AG04450 (cell line): ENCODE measurements around the gene USP35. TPM values are rescaled to one million over a fixed set of nuclear protein-coding genes. Genes with fewer than 3 reads are reported as not detected.

Experiments
- CTCF ChIA-PET: fragments of 300-600, 350-600 bp; formaldehyde crosslinking; extraction: SDS; loops from one replicate; lab custom pipeline; 2022; ENCODE audit warnings: antibody characterized with exemption, inconsistent platforms; lab: Charles Lee
- POLR2A ChIA-PET: fragments of 350-600 bp; formaldehyde crosslinking; extraction: SDS; loops from one replicate; lab custom pipeline; 2021; ENCODE audit warnings: antibody characterized with exemption, inconsistent platforms; lab: Yijun Ruan, JAX
- DNase-seq: peaks from one replicate; pipeline ENCODE4 v3.0.0-alpha.2; 2011; ENCODE audit warnings: low read depth, low spot score
- H3K27ac ChIP-seq: one replicate; pipeline ENCODE4 v1.5.1; 2012; ENCODE audit warnings: low read depth, low read length, control low read depth
- H3K27me3 ChIP-seq: one replicate; pipeline ENCODE4 v1.6.0; 2012; ENCODE audit warnings: low read length; ENCODE audit not compliant: control insufficient read depth, insufficient read depth
- H3K4me3 ChIP-seq: 2 replicates; pipeline ENCODE4 v1.5.1; 2011; ENCODE audit warnings: mild to moderate bottlenecking, low read depth, low read length, control low read depth
- H3K9me3 ChIP-seq: 2 replicates; pipeline ENCODE4 v1.5.1; 2012; ENCODE audit warnings: low read length; ENCODE audit not compliant: control insufficient read depth, insufficient read depth
- CTCF ChIP-seq: IDR thresholded peaks from 2 replicates; pipeline ENCODE4 v1.5.1; 2011; ENCODE audit warnings: low read depth, low read length, control low read depth, inconsistent platforms
- polyA plus RNA-seq: library from polyadenylated mRNA; depleted of rRNA; stranded (reverse); fragments of >200 nt; gene quantifications from 2 replicates; pipeline ENCODE4 v1.2.3, GENCODE V29; 2011

USP35 gene
- polyA plus RNA-seq, 1 experiment = 5.5 TPM

DNA sequence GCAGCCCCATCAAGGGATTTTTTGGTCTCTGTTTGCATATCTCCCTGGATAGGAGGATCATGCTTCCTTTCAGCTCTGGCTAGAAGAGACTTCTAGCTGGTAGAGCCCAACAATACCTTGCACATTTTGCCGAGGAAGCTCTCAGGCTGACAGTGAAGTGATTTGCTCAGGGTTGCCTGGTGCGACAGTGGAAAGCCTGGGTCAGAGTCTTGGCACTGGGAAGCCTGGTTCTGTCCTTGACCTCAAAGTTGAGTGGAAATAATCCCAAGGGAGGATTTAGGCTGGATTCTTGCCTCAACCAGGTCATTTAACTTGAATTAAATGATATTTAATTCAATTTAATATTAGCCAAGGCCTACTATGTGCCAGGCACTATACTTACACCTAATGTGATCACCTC is 24.9 kb upstream of the USP35 start:
- no peak for TF ChIP-seq CTCF
- Histone ChIP-seq H3K4me3 (no peak overlapping the region), H3K27me3 (no peaks in the 10 kb centered on the region), H3K9me3 (peaks cover 5% of the 10 kb centered on the region; the same call in 1 of the 2 replicates), H3K27ac (no peak overlapping the region)
- DNase-seq = no peak
- ChIA-PET POLR2A (no interaction called here), CTCF (no interaction called here)

- peaks cover 5% of the 10 kb centered on the region; the same call in 1 of the 2 replicates for H3K9me3 ChIP-seq
- DNase-seq = no peak
- no peak for TF ChIP-seq CTCF
- no peaks in the 10 kb centered on the region for H3K27me3 ChIP-seq
- ChIA-PET CTCF (no interaction called here), POLR2A (no interaction called here)
- no peak overlapping the region for H3K27ac ChIP-seq
- H3K4me3 ChIP-seq = no peak overlapping the region
These were observed 24.2 kb upstream of the USP35 start for GRCh38 chr11:78164471-78164870.

DNA sequence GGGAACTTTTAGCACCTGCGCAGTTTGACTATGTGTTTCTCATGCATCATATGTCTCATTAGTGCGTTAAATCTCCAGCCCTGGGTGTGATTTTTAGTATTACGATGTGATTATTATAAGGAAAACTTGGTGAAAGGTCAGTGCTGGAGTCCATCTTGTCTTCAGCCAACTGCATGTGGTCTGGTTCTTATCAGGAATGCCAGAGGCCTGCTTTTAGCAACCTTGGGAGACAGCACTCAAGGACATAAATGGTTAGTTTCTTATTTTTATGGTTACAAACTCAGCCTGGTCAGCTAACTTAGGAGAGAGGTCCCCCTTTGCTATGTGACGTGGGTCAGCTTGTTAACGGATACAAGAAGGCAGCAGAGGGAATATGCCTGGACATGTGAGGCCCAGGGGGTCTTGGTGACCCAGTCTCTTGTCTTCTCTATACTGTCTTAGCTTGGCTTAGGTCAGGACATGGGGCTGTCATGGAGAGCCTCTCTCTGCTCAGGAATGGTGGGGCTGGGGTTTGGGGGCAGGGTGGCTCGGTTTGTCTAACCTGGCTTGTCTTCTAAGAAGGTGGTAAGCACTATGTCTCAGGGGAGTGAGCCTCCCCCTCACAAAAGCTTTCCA is 21.8 kb upstream of the USP35 start:
- ChIA-PET CTCF (no interaction called here), POLR2A (interaction anchor here (1.5 kb wide), 1 partner anchor 21 kb away, joined by 3 read pairs; the partner anchor contains the start of genes KCTD21 and USP35)
- H3K27me3 ChIP-seq = no peaks in the 10 kb centered on the region
- H3K27ac ChIP-seq = peak overlapping the region; percentile 11
- peaks cover 5% of the 10 kb centered on the region; the same call in 1 of the 2 replicates for H3K9me3 ChIP-seq
- TF ChIP-seq CTCF = no peak
- no peak for DNase-seq
- no peak overlapping the region for H3K4me3 ChIP-seq

- ChIA-PET POLR2A (interaction anchor here (1.0 to 1.5 kb wide), 2 partner anchors 19 kb away, joined by 3 to 4 read pairs; partner anchors contain the start of genes KCTD21 and USP35), CTCF (interaction anchor here (0.5 kb wide), 1 partner anchor 242 kb away, joined by 6 read pairs; no protein-coding TSS in a partner anchor)
- Histone ChIP-seq H3K9me3 (peaks cover 5% of the 10 kb centered on the region; the same call in 1 of the 2 replicates), H3K27me3 (no peaks in the 10 kb centered on the region), H3K4me3 (no peak overlapping the region), H3K27ac (peak overlapping the region; percentile 91)
- peak; percentile 43 for DNase-seq
- TF ChIP-seq CTCF = no peak
These were observed 19.9 kb upstream of the USP35 start for GRCh38 chr11:78168539-78169477.
